H1 (cell line): ENCODE data around the gene MIEN1. TPM values are rescaled to one million over a fixed set of nuclear protein-coding genes. Genes with fewer than 3 reads are reported as not detected.

Experiments used
- ASH2L ChIP-seq: fragments of 200-600, 300-600 bp; sonication (generic); IDR thresholded peaks from one replicate; pipeline ENCODE4 v1.7.1; 2017; ENCODE audit warnings: low read length
- CHD7 ChIP-seq: fragments of 300-600 bp; sonication (generic); IDR thresholded peaks from 2 replicates; pipeline ENCODE4 v1.7.1; 2012; ENCODE audit warnings: low read length, moderate library complexity, mild to moderate bottlenecking, inconsistent platforms; ENCODE audit not compliant: insufficient replicate concordance
- HDAC2 ChIP-seq, 2 experiments: fragments of 300-600 bp in 1 of 2; sonication (generic) in 1 of 2; IDR thresholded peaks; 2 replicates each; pipeline ENCODE4 v1.6.1; 2011 to 2012; ENCODE audit warnings: low read depth in 2 of 2, low read length in 2 of 2, mild to moderate bottlenecking in 2 of 2, moderate library complexity in 2 of 2, borderline replicate concordance in 1 of 2, inconsistent platforms in 1 of 2
- JUND ChIP-seq: IDR thresholded peaks from 2 replicates; pipeline ENCODE4 v1.6.1; 2011; ENCODE audit warnings: mild to moderate bottlenecking, improper control_type of control experiment, low read length
- KDM1A ChIP-seq: fragments of 200-600, 300-600 bp; sonication (generic); IDR thresholded peaks from 2 replicates; pipeline ENCODE4 v1.7.1; 2016; ENCODE audit warnings: mild to moderate bottlenecking, low read length, borderline replicate concordance
- POLR2A ChIP-seq, 2 experiments: IDR thresholded peaks; 1 replicate in 1 of 2; 2 replicates in 1 of 2; pipeline ENCODE4 v1.6.1; 2011; ENCODE audit warnings: low read depth in 2 of 2, low read length in 2 of 2, mild to moderate bottlenecking in 2 of 2; ENCODE audit errors: control extremely low read depth in 1 of 2
- RXRA ChIP-seq: IDR thresholded peaks from 2 replicates; pipeline ENCODE4 v1.6.1; 2011; ENCODE audit warnings: low read depth, mild to moderate bottlenecking, low read length, moderate library complexity; ENCODE audit not compliant: insufficient read depth
- SIRT6 ChIP-seq: IDR thresholded peaks from one replicate; pipeline ENCODE4 v1.7.1; 2012; ENCODE audit warnings: low read length, inconsistent platforms
- USF2 ChIP-seq: IDR thresholded peaks from 2 replicates; pipeline ENCODE4 v1.6.1; 2011; ENCODE audit warnings: low read length, improper control_type of control experiment
- polyA plus RNA-seq, 7 experiments: library from polyadenylated mRNA; depleted of rRNA in 3 of 7; stranded (reverse) in 5 of 7; unstranded in 2 of 7; fragments of >200 nt in 5 of 7; fragments of 200-250 nt in 2 of 7; gene quantifications; 1 replicate in 5 of 7; 2 replicates in 1 of 7; 4 replicates in 1 of 7; pipeline versions ENCODE4 v1.2.1 to v1.2.3, GENCODE V29; 2011 to 2013; ENCODE audit warnings: missing spikeins in 2 of 7, mixed read lengths in 2 of 7
- total RNA-seq: library from RNA; stranded (reverse); fragmentation: NEBNext Ultra II Directional; extraction: Animal tissue kit (Norgen Biotek cat#: 25700); gene quantifications from 2 replicates; pipeline ENCODE4 v1.2.1, GENCODE V29; 2021

Gene MIEN1
- total and polyA plus RNA-seq, 2 of the 8 experiments (the other 6 are each of a cell fraction or from before 2014, with no cell fraction given), result 29.6 to 54.9 TPM

- TF ChIP-seq CHD7 (no peak), SIRT6 (no peak), USF2 (no peak), HDAC2 (IDR thresholded peaks at IDR 0.05; ENCODE audit: borderline replicate concordance in 1 of 2, low read depth in 2 of 2, low read length in 2 of 2) (no peak), RXRA (no peak), ASH2L (no peak), JUND (peak; percentile 46; the same call in 1 of the 2 replicates), KDM1A (0 out of 2 replicates have a peak, but pooled peaks have one; percentile 13), POLR2A (IDR thresholded peaks at IDR 0.05; ENCODE audit: control extremely low read depth in 1 of 2, low read depth in 2 of 2, low read length in 2 of 2) (peak in 1 of 2 experiments; percentile 77; a peak in 1 of 3 replicates)
These were observed 7.6 kb upstream of the MIEN1 start, which contains the start of gene GRB7 (continued) for GRCh38 chr17:39737760-39738567.
